Esophagus squamous epithelium (tissue), 5 donors: ENCODE results near the gene ODAD3. TPM values are rescaled to one million over a fixed set of nuclear protein-coding genes. Genes with fewer than 3 reads are reported as not detected.
A peak's percentile ranks its signal among the peaks of the same experiment; 100 is the strongest.
"Not testable (repeated sequence)": the region's sequence is repeated elsewhere in the genome, so short reads cannot be mapped to it uniquely, and the experiment has no call there.

Source experiments
- DNase-seq: peaks from one replicate; lab custom pipeline; 2025; lab: John Stamatoyannopoulos, UW
- H3K27ac ChIP-seq, 4 donors: fragments of 200-600 bp; sonication (generic); one replicate each; pipeline ENCODE4 v1.5.1; 2016 to 2019; ENCODE audit warnings: mild to moderate bottlenecking in 1 of 4
- H3K27me3 ChIP-seq, 4 donors: fragments of 200-600 bp; sonication (generic); 1 replicate in 3 of 4; 2 replicates in 1 of 4; pipeline versions ENCODE4 v1.5.1 to v1.6.0; 2017 to 2021; ENCODE audit warnings: antibody characterized with exemption in 1 of 4
- H3K36me3 ChIP-seq, 3 donors: fragments of 200-600 bp; sonication (generic); one replicate each; pipeline ENCODE4 v1.5.1; 2016 to 2019
- H3K4me1 ChIP-seq, 3 donors: fragments of 200-600 bp; sonication (generic); one replicate each; pipeline ENCODE4 v1.5.1; 2017 to 2019
- H3K4me3 ChIP-seq, 4 donors: fragments of 200-600 bp; sonication (generic); 1 replicate in 3 of 4; 2 replicates in 1 of 4; pipeline ENCODE4 v1.5.1; 2016 to 2019; ENCODE audit warnings: mild to moderate bottlenecking in 2 of 4, moderate library complexity in 1 of 4
- H3K9me3 ChIP-seq, 3 donors: fragments of 200-600 bp; sonication (generic); one replicate each; pipeline ENCODE4 v1.5.1; 2016 to 2019
- POLR2A ChIP-seq, 4 donors: fragments of 450-650 bp; IDR thresholded peaks; one replicate each; pipeline ENCODE4 v1.6.1; 2017; ENCODE audit warnings: antibody characterized with exemption in 4 of 4, mild to moderate bottlenecking in 4 of 4, moderate library complexity in 3 of 4
- WGBS, 2 donors: methylation state at CpG; one replicate each; pipeline ENCODE4 v1.1.5; 2018; 5-methylcytosine and 5-hydroxymethylcytosine counted together
- intact Hi-C: fragments of 100-400 bp; cut with DNase I; formaldehyde crosslinking; loops from one replicate; pipeline ENCODE4 v1.15.0; 2022
- total RNA-seq, 4 donors: library from RNA; depleted of rRNA; stranded (reverse); fragments of >200 nt; gene quantifications; one replicate each; pipeline ENCODE4 v1.1.0, GENCODE V29; 2016
- TF ChIP-seq, protein P1 (sequence below), 6 experiments: fragments of 450-650 bp in 4 of 6; fragments of 200-600 bp in 2 of 6; sonication (generic) in 2 of 6; IDR thresholded peaks; one replicate each; pipeline ENCODE4 v1.5.1; 2016 to 2019; ENCODE audit warnings: antibody characterized with exemption in 6 of 6, mild to moderate bottlenecking in 4 of 6, moderate library complexity in 4 of 6
- donor health status: DM: yes; HTN: yes; CAD: no.

The ODAD3 gene
- total RNA-seq, 4 donors from 2014 or later = 0.19 to 8.8 TPM; not detected in 2

DNA sequence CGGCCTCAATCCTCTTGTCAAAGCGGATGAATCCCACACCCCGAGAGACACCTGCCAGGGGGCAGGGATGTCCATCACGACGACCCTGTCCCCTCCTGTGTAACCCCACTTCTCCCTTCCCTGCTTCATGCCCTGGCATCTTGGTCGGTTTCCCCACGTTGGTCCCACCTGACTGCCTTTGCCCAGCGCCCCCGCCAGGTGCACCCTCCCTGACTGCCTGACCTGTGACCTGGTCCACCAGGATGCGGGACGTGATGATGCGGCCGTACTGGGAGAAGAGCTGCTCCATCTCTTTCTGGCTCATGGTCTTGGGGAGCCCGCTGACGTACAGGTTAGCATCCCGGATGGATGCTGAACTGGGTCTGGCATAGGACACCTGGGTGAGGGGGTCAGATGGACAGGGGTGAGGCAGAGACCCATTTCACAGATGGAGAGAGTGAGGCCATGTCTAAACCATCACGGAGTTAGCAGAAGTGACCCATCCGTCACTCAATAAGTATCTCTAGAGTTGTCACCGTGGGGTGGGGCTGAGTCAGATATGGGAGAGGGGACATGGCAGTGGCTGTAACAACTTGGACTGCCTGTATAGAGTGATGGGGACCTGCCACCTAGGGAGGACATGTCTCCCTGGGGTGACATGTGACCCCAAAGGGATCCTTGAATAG, 23.4 kb upstream of the ODAD3 start:
- Histone ChIP-seq H3K4me1 (peaks cover 0 to 3% (median 0%) of the 10 kb centered on the region in 3 donors), H3K27me3 (peaks cover 0 to 29% (median 0%) of the 10 kb centered on the region in 4 donors), H3K27ac (no peak overlapping the region), H3K9me3 (no peaks in the 10 kb centered on the region), H3K4me3 (no peak overlapping the region), H3K36me3 (no peaks in the 10 kb centered on the region)
- intact Hi-C loops = no loop called here
- DNase-seq = no peak
- WGBS, 2 donors = 69 to 81% methylated on average over 5 to 6 of the region's 19 CpGs
- no peak for TF ChIP-seq POLR2A (IDR thresholded peaks at IDR 0.05)
- TF ChIP-seq, protein P1, sequence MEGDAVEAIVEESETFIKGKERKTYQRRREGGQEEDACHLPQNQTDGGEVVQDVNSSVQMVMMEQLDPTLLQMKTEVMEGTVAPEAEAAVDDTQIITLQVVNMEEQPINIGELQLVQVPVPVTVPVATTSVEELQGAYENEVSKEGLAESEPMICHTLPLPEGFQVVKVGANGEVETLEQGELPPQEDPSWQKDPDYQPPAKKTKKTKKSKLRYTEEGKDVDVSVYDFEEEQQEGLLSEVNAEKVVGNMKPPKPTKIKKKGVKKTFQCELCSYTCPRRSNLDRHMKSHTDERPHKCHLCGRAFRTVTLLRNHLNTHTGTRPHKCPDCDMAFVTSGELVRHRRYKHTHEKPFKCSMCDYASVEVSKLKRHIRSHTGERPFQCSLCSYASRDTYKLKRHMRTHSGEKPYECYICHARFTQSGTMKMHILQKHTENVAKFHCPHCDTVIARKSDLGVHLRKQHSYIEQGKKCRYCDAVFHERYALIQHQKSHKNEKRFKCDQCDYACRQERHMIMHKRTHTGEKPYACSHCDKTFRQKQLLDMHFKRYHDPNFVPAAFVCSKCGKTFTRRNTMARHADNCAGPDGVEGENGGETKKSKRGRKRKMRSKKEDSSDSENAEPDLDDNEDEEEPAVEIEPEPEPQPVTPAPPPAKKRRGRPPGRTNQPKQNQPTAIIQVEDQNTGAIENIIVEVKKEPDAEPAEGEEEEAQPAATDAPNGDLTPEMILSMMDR (IDR thresholded peaks at IDR 0.05) = no peak

GRCh38 chr19:11457831-11458230, 22.9 kb upstream of the ODAD3 start:
- Histone ChIP-seq H3K4me1 (peaks cover 0 to 3% (median 0%) of the 10 kb centered on the region in 3 donors), H3K36me3 (no peaks in the 10 kb centered on the region), H3K27me3 (peaks cover 0 to 32% (median 0%) of the 10 kb centered on the region in 4 donors), H3K9me3 (no peaks in the 10 kb centered on the region), H3K4me3 (no peak overlapping the region), H3K27ac (no peak overlapping the region)
- DNase-seq = no peak
- intact Hi-C loops = no loop called here
- WGBS, 2 donors = 83 to 91% methylated on average over 4 to 6 of the region's 20 CpGs
- no peak for TF ChIP-seq POLR2A (IDR thresholded peaks at IDR 0.05)

- H3K36me3 ChIP-seq = no peaks in the 10 kb centered on the region
- DNase-seq = no peak
- H3K27ac ChIP-seq = no peak overlapping the region
- H3K4me1 ChIP-seq = peaks cover 0 to 3% (median 0%) of the 10 kb centered on the region in 3 donors
- TF ChIP-seq, protein P1 (IDR thresholded peaks at IDR 0.05) = no peak
- TF ChIP-seq POLR2A (IDR thresholded peaks at IDR 0.05) = no peak
- no peaks in the 10 kb centered on the region for H3K9me3 ChIP-seq
- intact Hi-C loops = no loop called here
- no peak overlapping the region for H3K4me3 ChIP-seq
- H3K27me3 ChIP-seq = peaks cover 0 to 35% (median 0%) of the 10 kb centered on the region in 4 donors
- 45% methylated on average over 6 of the region's 18 CpGs; no CpG with 5 or more reads in 1 of the 2 donors for WGBS, 2 donors
These were observed 22.2 kb upstream of the ODAD3 start for GRCh38 chr19:11457115-11457514.

DNA sequence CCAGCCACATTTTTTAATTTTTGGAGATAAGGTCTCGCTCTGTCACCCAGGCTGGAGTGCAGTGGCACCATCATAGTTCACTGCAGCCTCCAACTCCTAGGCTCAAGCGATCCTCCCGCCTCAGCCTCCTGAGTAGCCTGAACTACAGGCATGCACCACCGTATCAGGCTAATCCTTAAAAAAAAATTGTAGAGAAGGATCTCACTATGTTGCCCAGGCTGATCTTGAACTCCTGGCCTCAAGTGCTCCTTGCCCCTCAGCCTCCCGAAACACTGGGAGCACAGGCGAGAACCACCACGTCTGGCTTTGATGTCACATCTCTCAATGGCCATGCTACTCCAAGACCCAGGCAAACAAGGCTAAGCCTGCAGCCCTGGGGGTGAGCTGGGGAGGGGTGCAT, 21.7 kb upstream of the ODAD3 start:
- intact Hi-C loops = no loop called here
- Histone ChIP-seq H3K27ac (no peak overlapping the region), H3K36me3 (no peaks in the 10 kb centered on the region), H3K27me3 (peaks cover 0 to 35% (median 0%) of the 10 kb centered on the region in 4 donors), H3K9me3 (no peaks in the 10 kb centered on the region), H3K4me1 (peaks cover 0 to 6% (median 2%) of the 10 kb centered on the region in 3 donors), H3K4me3 (no peak overlapping the region)
- WGBS, 2 donors = 83 to 100% methylated on average over 3 to 4 of the region's 7 CpGs
- no peak for DNase-seq
- TF ChIP-seq, protein P1 (IDR thresholded peaks at IDR 0.05) = no peak
- TF ChIP-seq POLR2A (IDR thresholded peaks at IDR 0.05) = no peak

- intact Hi-C loops, H3K36me3 ChIP-seq, H3K27ac ChIP-seq, H3K9me3 ChIP-seq, H3K4me3 ChIP-seq, H3K4me1 ChIP-seq, DNase-seq: not testable (repeated sequence)
- peaks cover 0 to 30% (median 0%) of the 10 kb centered on the region in 4 donors for H3K27me3 ChIP-seq
- WGBS, 2 donors = 70 to 79% methylated on average over 8 to 9 of the region's 9 CpGs
These were observed 20.3 kb upstream of the ODAD3 start for GRCh38 chr19:11455233-11455554.

DNA sequence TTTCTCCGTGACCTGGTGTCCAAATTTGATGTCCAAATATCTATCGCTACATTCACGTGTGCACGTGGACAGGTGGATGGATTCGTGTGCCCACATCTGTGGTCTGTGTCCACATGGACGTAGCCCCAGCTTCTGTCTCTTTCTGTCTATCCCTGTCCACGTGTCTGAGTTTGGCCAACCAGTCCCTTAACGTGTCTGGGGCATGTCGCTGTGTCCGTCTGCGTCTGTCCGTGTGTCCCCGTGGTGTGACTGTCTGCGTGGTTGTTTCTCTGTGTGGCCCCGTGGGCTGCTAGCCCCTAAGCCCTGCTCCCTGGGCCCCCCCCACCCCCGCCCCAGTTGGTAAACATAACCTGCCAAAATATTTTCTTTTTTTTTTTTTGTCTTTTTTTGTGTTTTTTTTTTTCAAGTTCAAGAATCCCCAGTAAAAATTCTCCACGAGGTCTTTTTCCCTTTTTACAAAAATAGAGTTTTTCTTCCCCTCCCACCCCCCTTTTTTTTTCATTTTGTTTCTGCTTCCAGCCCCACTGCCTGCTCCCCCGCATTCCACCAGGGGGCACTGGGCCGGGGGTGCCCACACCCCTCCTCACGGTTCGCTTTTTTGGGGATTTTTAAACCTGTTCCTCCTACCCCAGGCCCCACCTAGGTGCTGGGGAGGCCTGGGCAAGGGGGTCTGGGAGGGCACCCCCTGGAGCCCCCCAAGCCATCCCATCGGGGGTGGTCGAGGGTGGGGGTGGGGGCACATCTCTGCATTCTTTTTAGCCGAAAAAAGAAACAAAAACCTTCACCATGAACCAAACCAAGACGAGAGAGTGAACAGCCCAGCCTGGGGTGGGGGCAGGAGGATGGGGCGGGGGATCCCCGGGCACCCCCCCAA, 18.8 kb upstream of the ODAD3 start:
- 47 to 53% methylated on average over 21 of the region's 27 CpGs for WGBS, 2 donors
- TF ChIP-seq POLR2A (IDR thresholded peaks at IDR 0.05) = no peak
- TF ChIP-seq, protein P1 (IDR thresholded peaks at IDR 0.05) = peak in 1 of 6 experiments; percentile 14
- H3K36me3 ChIP-seq = peaks cover 6 to 24% (median 10%) of the 10 kb centered on the region in 3 donors
- no peak overlapping the region for H3K4me3 ChIP-seq
- H3K27me3 ChIP-seq = peaks cover 0 to 23% (median 0%) of the 10 kb centered on the region in 4 donors
- H3K4me1 ChIP-seq = peaks cover 0 to 9% (median 3%) of the 10 kb centered on the region in 3 donors
- no peak for DNase-seq
- intact Hi-C loops = no loop called here
- no peaks in the 10 kb centered on the region for H3K9me3 ChIP-seq
- H3K27ac ChIP-seq = no peak overlapping the region
